Pons (tissue), 1 donor: ENCODE data around the gene WDFY2.
A peak's percentile ranks its signal among the peaks of the same experiment; 100 is the strongest.
"Not testable (repeated sequence)": the region's sequence is repeated elsewhere in the genome, so short reads cannot be mapped to it uniquely, and the experiment has no call there.

Experiments used
- DNase-seq: peaks from one replicate; pipeline ENCODE4 v3.0.0-alpha.2; 2016; ENCODE audit warnings: low spot score

The WDFY2 gene

GRCh38 chr13:51564671-51565070, 19.6 kb upstream of the WDFY2 start:
- DNase-seq = no peak

GRCh38 chr13:51569001-51569400, 15.3 kb upstream of the WDFY2 start:
- not testable (repeated sequence) for DNase-seq

- DNase-seq = no peak
Observed at GRCh38 chr13:51576754-51577153, 7.5 kb upstream of the WDFY2 start.

GRCh38 chr13:51577690-51578089, 6.6 kb upstream of the WDFY2 start:
- DNase-seq = no peak

- no peak for DNase-seq
Observed at GRCh38 chr13:51579676-51580075, 4.6 kb upstream of the WDFY2 start.

- DNase-seq = no peak
Observed at GRCh38 chr13:51581148-51581820, 3.0 kb upstream of the WDFY2 start.

GRCh38 chr13:51583469-51583874, 790 bp upstream of the WDFY2 start:
- no peak for DNase-seq

GRCh38 chr13:51584731-51585672, 740 bp downstream of the WDFY2 start:
- DNase-seq = peak; percentile 72

- peak; percentile 53 for DNase-seq
Observed at GRCh38 chr13:51585696-51586095, 1.4 kb downstream of the WDFY2 start.

GRCh38 chr13:51587372-51587771, 3.1 kb downstream of the WDFY2 start:
- no peak for DNase-seq

GRCh38 chr13:51588406-51588949, 4.2 kb downstream of the WDFY2 start:
- DNase-seq = no peak

- DNase-seq = no peak
Observed at GRCh38 chr13:51589793-51590192, 5.5 kb downstream of the WDFY2 start.

- no peak for DNase-seq
Observed at GRCh38 chr13:51590231-51590970, 6.1 kb downstream of the WDFY2 start.

GRCh38 chr13:51590971-51591627, 6.8 kb downstream of the WDFY2 start:
- peak; percentile 44 for DNase-seq

GRCh38 chr13:51591938-51592337, 7.7 kb downstream of the WDFY2 start:
- DNase-seq = not testable (repeated sequence)

- no peak for DNase-seq
Observed at GRCh38 chr13:51594432-51594831, 10.2 kb downstream of the WDFY2 start.

- DNase-seq = no peak
Observed at GRCh38 chr13:51595416-51595815, 11.2 kb downstream of the WDFY2 start.

GRCh38 chr13:51596541-51596940, 12.3 kb downstream of the WDFY2 start:
- no peak for DNase-seq

GRCh38 chr13:51599444-51600176, 15.3 kb downstream of the WDFY2 start:
- DNase-seq = no peak

- no peak for DNase-seq
Observed at GRCh38 chr13:51600703-51601102, 16.4 kb downstream of the WDFY2 start.
